Measurements from ENCODE around the gene ORAI1.
"Not testable (repeated sequence)": the region's sequence is repeated elsewhere in the genome, so short reads cannot be mapped to it uniquely, and the experiment has no call there.

ORAI1 gene

DNA sequence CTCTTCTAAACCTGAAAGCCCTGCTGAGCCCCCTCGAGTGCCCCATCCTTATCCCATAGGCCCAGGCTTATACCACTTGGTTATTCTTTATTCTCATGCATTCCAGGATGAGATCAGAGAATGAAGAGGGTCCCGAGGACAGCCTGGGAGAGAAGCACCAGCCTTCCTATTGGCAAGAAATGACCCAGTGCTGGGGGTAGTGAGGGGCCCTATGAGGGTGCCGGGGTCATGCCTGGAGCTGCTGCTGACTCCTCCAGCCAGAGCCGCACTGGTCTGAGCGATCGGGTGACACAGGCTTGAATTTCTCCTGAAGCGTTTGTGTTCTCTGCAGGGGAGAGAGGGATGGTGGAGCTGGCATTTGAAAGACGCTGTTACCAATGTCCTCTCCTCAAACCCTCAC, 25.0 kb downstream of the ORAI1 start:
- no peak for DNase-seq

DNA sequence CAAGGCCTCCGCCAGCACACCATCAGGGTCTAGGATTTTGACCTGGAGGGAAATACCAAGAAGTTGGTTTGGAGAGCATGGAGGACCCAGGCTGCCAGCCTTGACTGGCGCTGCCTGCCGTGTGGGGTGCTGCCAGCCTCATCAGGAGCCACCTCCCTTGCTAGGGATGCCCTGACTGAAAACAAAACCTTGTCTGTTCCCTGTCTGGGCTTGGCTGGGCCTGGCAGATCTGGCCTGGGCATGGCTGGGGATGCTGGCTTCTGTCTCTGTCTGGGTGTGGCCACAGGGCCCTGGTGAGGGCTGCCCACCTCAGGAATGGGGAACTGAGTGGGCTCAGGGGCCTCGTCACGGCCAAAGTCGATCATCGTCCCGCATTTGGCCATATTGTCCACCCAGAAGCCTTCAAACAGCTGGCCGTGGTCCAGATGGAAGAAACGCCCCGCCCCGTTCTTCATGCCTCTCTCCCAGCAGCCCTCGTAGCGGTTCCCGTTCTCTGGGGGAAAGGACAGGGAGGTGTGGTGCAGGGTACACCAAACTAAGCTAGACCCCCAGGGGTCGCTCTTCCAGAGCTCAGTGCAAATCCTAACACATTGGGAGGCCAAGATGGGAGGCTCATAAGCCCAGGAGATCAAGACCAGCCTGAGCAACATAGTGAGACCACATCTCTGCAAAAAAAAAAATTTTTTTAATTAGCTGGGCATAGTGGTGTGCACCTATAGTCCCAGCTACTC, 26.6 kb downstream of the ORAI1 start:
- no peak for DNase-seq

DNA sequence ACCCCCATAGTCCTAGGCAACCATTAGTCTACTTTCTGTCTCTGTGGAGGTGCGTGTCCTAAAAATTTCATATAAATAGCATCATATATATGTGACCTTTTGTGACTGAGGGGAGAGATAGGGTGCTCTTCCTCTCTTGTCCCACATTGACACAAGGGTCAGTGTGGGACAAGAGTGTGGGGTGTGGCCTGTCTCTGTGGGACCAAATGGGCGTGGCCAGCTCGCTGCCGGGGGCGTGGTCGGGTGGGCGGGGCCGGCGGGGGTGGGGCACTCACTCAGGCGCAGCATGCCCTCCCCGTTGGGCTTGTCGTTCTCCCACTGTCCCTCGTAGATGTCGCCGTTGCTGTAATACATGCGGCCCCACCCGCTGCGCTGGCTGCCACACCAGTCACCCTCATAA, 27.7 kb downstream of the ORAI1 start:
- DNase-seq = no peak

DNA sequence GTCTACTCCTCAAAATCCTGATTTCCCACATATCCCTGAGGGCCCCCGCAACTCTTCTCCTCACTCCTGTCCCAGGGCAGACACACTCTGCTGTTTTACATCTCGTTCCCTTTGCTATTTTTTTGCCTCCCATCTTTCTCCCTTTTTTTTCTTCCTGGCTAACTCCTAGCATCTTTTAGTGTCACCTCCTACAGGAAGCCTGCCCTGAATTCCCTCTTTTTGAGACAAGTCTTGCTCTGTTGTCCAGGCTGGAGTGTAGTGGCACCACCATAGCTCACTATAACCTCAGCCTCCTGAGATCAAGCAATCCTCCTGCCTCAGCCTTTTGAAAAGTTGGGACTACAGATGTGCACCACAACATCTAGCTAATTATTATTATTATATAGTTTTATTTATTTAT, 29.8 kb downstream of the ORAI1 start:
- DNase-seq = no peak

DNA sequence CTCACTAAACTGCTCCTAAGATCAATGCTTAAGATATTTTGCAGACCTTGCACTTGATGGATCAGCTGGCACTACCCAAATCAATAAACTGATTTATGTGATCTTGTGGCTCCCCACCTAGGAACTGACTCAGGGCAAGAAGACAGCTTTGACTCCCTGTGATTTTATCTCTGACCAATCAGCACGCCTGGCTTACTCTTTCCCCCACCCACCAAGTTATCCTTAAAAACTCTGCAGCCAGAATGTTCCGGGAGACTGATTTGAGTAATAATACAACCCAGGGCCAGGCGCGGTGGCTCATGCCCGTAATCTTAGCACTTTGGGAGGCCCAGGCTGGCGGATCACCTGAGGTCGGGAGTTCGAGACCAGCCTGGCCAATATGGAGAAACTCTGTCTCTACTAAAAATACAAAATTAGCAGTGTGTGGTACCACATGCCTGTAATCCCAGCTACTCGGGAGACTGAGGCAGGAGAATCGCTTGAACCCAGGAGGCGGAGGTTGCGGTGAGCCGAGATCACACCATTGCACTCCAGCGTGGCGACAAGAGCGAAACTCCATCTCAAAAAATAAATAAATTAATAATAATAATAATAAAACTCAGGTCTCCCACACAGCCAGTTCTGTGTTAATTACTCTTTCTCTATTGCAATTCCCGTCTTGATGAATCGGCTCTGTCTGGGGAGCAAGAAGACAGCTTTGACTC, 31.1 kb downstream of the ORAI1 start:
- no peak for DNase-seq

DNA sequence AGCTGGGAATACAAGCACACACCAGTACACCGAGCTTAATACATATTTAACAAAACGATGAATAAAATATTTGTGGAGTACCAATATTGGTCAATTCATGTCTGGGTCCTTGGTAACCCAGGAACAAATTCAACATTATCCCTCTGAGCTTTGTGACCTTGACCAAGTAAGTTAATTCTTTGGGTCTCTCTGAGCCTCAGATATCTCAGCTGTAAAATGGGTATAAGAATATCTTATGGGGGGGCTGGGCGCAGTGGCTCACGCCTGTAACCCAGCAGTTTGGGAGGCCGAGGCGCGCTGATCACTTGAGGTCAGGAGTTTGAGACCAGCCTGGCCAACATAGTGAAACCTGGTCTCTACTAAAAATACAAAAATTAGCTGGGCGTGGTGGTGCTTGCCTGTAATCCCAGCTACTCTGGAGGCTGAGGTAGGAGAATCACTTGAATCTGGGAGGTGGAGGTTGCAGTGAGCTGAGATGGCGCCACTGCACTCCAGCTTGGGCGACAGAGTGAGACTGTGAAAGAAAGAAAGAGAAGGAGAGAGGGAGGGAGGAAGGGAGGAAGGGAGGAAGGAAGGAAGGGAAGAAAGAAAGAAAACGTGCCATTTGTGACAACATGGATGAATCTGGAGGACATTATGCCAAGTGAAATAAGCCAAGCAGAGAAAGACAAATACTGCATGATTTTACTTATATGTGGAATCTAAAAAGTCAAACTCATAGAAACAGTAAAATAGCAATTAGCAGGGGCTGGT, 35.2 kb downstream of the ORAI1 start:
- not testable (repeated sequence) for DNase-seq

DNA sequence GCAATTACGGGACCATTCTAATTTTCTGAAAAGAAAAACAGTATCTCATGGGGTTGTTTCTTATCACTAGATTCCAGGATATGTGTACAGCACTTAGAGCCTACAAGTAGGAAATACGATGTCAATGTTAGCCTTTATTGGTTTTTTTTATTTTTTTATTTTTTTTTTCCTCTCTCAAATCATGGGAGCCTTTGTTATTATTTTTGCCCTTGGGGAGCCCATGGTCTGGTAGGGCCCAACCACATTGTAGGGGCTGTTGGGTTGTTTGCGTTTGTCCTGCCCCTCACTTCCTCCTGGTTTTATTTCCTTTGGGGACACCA, 37.2 kb downstream of the ORAI1 start:
- DNase-seq = no peak

DNA sequence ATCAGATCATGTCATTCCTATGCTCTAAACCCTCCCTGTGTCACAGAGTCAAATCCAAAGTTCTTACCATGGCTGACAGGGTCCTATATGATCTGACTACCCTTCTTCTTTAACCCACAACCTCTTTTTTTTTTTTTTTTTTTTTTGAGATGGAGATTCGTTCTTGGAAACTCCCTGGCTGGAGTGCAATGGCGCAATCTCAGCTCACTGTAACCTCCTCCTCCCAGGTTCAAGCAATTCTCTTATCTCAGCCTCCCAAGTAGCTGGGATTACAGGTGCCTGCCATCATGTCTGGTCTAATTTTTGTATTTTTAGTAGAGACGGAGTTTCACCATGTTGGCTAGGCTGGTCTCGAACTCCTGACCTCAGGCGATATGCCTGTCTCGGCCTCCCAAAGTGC, 40.5 kb downstream of the ORAI1 start:
- not testable (repeated sequence) for DNase-seq

DNA sequence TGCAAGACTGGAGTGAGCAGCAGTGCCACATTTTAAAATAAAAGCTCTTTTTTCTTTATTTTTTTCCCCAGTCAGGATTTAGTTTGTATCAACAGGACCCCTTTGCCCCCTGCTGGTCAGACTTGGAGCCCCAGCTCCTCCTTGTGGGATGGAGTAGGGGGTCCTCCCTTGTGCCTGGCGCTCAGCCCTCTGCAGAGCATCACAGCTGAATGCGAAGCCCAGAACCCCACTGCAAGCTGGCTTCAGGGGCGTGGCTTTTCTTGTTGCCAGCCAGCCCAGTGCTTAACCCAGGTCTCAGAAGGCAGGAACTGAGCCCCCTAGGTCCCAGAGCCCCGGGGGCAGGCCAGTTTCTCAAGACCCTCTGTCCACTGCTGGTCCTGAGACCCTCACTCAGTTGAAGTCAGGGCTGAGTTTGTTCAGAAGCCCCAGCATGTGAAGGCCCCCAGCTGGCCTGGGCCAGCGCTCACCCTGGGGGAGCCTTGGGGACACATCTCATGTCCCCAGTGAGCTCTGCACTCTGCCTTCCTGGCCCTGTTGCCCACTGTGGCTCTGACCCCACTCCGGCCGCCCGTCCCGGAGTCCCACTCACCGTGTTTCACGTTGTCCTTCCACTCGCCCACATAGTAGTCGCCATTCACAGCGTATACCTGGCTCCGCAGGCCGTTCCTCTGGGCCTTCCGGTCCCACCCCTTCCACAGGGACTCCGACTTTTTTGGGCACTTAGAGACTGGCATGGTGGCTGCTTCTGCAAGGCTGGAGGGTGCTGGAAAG, 42.6 kb downstream of the ORAI1 start:
- DNase-seq = peak in 1 of 2 experiments; percentile 25

DNA sequence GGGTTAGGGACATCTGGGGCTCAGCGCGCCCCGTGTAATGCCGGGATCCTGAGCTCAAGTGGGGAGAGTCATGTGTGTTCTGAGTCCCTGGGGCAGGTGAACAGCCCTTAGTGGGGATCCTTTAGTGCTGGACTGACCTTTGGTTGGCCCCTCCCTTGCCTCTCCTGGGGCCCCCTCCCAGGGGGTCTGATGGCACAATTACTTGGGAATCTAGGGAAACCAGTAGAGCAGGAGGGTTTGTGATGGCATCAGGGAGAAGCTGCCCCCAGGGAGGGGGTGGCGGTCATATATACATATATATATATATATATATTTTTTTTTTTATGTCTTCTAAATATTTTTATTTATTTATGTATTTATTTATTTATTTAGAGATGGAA, 43.2 kb downstream of the ORAI1 start, which contains the start of gene MORN3:
MORN3 (minus strand) TSS at position 134 of the 380 bp plus-strand sequence. CDS start 171 bp downstream, outside the sequence.
- no peak for DNase-seq

DNA sequence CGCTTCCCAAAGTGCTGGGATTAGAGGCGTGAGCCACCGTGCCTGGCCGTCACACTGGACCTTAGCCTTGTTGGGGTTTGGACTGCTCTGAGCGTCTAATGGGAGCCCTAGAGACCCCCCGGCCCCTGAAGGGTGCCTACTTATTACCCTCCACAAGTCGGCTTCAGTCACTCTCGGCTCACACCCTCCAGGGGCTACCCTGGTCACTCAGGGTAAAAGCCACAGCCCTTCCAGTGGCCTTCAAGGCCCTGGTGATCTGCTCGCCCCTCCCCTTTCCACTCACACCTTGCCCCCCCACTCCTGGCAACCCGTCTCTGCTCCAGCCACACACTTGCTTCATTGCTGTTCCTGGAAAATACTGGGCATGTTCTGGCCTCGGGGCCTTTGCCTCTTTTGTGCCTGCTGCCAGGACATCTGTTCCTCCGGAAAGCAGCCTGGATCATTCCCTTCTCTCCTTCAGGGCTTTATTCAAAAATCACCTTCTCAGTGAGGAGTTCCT, 46.7 kb downstream of the ORAI1 start:
- DNase-seq = no peak

DNA sequence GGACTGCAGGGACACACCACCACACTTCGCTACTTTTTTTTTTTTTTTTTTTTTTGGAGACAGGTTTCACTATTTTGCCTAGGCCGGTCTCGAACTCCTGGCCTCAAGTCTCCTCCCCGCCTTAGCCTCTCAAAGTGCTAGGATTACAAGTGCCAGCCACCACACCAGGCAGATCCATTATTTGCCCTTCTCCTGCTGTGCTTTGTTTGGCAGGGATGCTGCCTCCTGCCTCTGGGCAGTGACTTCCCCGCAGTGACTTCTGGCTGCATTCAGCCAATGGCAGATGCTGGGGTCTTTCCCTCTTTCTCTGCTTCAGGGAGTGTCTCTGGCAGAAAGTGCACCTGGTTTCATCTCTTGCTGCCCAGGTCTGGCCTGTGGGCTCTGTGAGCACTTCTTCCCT, 49.9 kb downstream of the ORAI1 start:
- DNase-seq = no peak

DNA sequence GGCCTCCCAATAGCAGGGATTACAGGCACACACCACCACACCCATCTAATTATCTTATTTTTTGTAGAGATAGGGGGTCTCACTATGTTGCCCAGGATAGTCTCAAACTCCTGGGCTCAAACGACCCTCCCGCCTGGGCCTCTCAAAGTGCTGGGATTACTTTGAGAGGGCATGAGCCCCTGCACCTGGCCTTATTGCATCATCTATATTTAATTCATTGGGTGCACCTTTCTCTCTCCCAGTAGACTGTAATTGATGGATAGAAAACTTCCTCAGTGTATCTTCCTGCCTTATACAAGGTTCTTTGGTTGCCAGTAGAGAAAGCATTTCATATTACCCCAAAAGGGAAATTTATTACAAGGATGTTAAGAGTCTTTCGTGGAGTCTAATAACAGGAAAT, 52.0 kb downstream of the ORAI1 start:
- DNase-seq = no peak

DNA sequence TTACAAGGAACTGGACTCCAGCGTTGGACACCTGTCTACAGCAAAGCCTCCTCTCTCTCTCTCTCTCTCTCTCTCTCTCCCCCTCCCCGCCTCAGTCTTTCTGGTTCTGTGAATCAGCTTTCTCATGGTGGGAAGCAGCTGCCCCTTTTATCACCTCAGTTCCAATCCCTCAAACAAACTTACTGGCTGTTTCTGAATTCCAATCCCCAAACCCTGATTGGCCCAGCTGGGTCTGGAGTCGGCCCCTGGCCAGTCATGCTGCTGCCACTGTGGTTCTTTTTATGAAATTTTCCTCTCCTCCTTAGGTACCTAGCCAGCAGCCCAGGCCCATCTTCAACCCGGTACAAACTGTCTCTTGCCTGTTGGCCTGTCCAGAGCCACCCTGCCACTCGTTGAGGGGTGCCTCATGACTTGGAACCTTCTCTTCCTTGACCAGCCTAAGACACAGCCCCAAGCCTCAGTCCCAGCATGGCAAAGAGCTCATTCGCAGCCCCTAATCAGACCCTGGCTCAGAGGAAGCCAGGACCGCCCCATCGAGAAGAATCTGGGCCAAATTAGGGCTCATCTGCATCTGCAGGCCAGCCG, 52.5 kb downstream of the ORAI1 start:
- DNase-seq = no peak

DNA sequence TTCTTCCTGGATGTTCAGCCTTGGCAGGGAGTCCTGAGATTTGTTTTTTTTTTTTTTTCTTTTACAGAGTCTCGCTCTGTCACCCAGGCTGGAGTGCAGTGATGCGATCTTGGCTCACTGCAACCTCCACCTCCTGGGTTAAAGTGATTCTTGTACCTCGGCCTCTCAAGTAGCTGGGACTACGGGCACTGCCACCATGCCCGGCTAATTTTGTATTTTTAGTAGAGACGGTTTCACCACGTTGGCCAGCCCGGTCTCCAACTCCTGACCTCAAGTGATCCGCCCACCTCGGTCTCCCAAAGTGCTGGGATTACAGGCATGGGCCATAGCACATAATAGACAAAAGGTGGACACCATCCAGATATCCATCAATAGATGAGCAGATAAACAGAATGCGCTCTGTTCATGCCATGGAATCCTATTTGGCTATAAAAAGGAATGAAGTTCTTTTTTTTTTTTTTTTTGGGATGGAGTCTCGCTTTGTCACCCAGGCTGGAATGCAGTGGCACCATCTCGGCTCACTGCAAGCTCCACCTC, 53.4 kb downstream of the ORAI1 start:
- not testable (repeated sequence) for DNase-seq

DNA sequence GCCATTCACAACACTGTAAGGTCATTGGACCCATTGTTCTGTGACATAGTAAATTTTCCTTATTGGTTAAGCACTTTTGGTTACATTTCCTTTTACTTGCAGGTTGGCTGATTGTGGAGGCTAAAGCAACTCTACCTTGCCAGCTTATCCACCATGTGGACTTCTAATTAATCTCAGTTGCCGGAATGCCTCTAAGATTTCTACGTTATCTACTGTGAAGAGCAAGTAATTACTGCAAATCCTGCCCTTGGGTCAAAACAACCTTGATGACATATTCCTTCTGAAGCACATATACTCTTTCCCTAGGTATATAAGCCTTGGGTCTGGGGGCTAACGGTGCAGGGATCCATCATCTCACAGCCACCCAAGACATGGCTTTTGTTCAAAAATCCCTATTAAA, 62.6 kb downstream of the ORAI1 start:
- DNase-seq = no peak

DNA sequence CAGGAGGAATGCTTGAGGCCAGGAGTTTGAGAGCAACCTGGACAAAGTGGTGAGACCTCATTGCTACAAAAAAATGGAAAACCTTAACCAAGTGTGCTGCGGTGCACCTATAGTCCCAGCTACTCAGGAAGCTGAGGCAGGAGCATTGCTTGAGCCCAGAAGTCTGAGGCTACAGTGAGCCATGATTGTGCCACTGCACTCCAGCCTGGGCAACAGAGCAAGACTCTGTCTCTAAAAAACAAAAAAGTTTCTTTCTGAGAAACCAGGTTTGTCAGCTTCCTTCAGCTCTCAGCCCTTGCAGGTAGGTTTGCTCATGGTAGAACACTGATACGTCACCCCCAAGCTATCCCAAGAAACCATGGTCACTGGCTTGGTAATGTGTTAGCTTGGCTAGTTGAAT, 63.1 kb downstream of the ORAI1 start:
- no peak for DNase-seq
